OCI-LY7 (cell line): ENCODE measurements around the gene SLCO2A1.

ENCODE experiments used
- EZH2phosphoT487 ChIP-seq: fragments of 200-600 bp; sonication (generic); IDR thresholded peaks from 2 replicates; pipeline ENCODE4 v1.6.1; 2018; ENCODE audit warnings: low read depth, borderline replicate concordance, mild to moderate bottlenecking, mixed run types, antibody characterized with exemption, low read length, moderate library complexity, mixed read lengths
- TF ChIP-seq, protein P1 (sequence below): fragments of 200-600 bp; sonication (generic); conservative IDR thresholded peaks from 2 replicates; pipeline ENCODE4 v1.5.1; 2014; ENCODE audit warnings: mild to moderate bottlenecking, antibody characterized with exemption, low read length, moderate library complexity, mixed read lengths

DNA sequence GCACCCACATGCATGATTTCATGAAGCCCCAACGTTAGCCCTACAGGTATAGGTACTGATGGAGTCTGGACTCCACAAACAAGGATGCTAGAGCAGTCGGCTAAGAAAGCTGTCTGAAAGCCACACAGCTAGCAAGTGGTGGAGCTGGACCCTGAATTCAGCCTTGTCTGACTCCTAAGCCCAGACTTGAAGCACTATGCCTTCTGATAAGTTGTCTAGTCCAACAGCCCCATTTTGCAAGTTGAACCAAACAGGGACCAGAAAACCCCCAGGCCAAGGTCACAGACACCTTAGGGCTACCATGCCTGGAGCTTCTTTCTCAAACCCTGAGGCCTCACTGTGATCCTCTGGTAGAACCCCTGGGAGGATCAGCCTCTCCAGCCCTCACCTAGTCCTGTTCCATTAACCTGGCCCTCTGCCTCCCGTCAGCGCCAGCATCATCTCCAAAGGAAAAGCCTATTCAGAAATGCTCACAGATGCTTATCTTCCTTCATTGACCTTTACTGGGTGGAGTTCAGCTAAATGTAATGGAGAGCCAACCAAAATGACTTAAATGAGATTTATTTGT, 1.7 kb upstream of the SLCO2A1 start:
- TF ChIP-seq, protein P1, sequence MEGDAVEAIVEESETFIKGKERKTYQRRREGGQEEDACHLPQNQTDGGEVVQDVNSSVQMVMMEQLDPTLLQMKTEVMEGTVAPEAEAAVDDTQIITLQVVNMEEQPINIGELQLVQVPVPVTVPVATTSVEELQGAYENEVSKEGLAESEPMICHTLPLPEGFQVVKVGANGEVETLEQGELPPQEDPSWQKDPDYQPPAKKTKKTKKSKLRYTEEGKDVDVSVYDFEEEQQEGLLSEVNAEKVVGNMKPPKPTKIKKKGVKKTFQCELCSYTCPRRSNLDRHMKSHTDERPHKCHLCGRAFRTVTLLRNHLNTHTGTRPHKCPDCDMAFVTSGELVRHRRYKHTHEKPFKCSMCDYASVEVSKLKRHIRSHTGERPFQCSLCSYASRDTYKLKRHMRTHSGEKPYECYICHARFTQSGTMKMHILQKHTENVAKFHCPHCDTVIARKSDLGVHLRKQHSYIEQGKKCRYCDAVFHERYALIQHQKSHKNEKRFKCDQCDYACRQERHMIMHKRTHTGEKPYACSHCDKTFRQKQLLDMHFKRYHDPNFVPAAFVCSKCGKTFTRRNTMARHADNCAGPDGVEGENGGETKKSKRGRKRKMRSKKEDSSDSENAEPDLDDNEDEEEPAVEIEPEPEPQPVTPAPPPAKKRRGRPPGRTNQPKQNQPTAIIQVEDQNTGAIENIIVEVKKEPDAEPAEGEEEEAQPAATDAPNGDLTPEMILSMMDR, result no peak
- no peak for TF ChIP-seq EZH2phosphoT487
